ENCODE data around the gene CIRBP.

- TF ChIP-seq CTCF (IDR thresholded peaks at IDR 0.05; ENCODE audit: poor library complexity) (no peak), EZH2 (IDR thresholded peaks at IDR 0.05; ENCODE audit: borderline replicate concordance) (no peak), EZH2phosphoT487 (IDR thresholded peaks at IDR 0.05; ENCODE audit: low read depth, severe bottlenecking, unreplicated experiment) (no peak)
Measured at GRCh38 chr19:1273263-1274041, 4.3 kb downstream of the CIRBP start.
